ENCODE results near the gene PTGDS.

The PTGDS gene

DNA sequence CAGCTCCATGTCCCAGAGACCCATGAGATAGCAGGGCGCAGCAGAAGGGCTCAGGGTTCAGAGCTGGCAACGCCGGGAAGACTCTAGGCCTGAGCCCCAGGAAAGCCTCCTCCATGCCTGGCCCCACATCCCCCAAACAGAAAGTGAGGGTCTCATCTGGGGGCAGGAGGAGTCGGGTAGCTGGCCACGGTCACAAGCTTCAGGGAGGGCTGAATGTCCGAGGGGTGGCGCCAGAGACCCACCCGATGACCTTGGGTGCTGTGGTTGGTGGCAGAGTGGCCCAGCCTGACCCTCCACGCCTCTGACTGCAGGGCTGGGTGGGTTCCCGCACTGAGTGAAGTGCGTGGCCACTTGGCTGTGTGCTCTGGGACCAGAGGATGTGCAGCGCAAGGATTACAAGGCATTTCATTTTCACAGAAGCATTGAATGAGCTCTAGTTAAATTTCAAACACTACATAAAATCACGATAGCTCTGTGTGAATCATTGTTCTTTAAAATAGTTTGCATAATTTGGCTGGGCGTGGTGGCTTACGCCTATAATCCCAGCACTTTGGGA is 29.3 kb upstream of the PTGDS start:
- DNase-seq (ENCODE audit: extremely low read depth, insufficient read length): no peak
- Histone ChIP-seq H3K36me3 (ENCODE audit: control insufficient read depth, insufficient read depth, low read length) (peaks cover under 1% of the 10 kb centered on the region; the same call in 1 of the 2 replicates), H3K27me3 (replicated peaks; ENCODE audit: control insufficient read depth, insufficient read depth, low read length) (no peaks in the 10 kb centered on the region), H3K4me3 (replicated peaks; ENCODE audit: low read depth, low read length) (no peak overlapping the region)
- TF ChIP-seq, protein P1, sequence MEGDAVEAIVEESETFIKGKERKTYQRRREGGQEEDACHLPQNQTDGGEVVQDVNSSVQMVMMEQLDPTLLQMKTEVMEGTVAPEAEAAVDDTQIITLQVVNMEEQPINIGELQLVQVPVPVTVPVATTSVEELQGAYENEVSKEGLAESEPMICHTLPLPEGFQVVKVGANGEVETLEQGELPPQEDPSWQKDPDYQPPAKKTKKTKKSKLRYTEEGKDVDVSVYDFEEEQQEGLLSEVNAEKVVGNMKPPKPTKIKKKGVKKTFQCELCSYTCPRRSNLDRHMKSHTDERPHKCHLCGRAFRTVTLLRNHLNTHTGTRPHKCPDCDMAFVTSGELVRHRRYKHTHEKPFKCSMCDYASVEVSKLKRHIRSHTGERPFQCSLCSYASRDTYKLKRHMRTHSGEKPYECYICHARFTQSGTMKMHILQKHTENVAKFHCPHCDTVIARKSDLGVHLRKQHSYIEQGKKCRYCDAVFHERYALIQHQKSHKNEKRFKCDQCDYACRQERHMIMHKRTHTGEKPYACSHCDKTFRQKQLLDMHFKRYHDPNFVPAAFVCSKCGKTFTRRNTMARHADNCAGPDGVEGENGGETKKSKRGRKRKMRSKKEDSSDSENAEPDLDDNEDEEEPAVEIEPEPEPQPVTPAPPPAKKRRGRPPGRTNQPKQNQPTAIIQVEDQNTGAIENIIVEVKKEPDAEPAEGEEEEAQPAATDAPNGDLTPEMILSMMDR (IDR thresholded peaks at IDR 0.05; ENCODE audit: insufficient read depth, low read length, poor library complexity, severe bottlenecking): peak; percentile 63

- no peaks in the 10 kb centered on the region for H3K36me3 ChIP-seq (ENCODE audit: control insufficient read depth, insufficient read depth, low read length)
- TF ChIP-seq, protein P1 (IDR thresholded peaks at IDR 0.05; ENCODE audit: insufficient read depth, low read length, poor library complexity, severe bottlenecking): no peak
- peak overlapping the region; percentile 71 for H3K4me3 ChIP-seq (replicated peaks; ENCODE audit: low read depth, low read length)
- no peaks in the 10 kb centered on the region for H3K27me3 ChIP-seq (replicated peaks; ENCODE audit: control insufficient read depth, insufficient read depth, low read length)
- DNase-seq (ENCODE audit: extremely low read depth, insufficient read length): no peak
These were observed 28.0 kb upstream of the PTGDS start for GRCh38 chr9:136949239-136949816.

DNA sequence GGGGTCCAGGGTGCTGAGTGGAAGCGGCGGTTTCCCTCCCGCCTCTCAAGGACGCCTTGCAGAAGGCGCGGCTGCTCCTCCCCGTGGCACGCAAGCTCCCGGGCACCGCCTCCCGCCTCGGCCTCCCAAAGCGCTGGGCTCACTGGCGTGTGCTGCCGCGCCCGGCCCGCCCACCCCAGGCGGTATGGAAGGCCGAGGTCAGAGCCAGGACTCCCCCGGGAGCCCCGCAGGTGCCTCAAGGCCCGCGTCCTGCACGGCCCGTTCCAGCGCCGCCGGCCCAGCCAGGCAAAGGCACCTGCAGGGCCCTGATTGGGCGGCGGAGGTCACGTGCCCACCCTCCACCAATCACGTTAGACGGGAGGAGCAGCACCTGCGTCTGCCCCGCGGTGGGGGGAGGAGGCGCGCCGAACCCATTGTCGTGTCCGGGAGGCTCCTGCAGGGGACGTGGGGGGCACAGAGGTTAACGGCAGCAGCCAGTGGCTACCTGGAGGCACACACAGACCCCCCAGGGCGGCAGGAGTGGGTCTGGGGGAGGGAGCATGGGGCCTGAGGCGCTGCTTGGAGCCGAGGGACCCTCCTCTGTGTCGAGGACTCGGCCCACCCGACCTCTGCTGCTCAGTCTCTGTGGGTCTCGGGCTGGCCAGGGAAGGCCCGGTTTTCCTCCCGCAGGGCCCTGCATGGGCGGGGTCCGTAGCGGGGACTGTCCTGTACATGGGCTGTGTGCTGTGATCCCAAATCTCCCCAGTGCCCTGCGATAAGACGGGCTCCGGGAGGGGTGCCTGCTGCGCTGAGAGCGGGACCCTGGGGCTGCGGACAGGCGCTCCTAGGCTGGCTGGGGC is 27.3 kb upstream of the PTGDS start:
- Histone ChIP-seq H3K36me3 (ENCODE audit: control insufficient read depth, insufficient read depth, low read length) (no peaks in the 10 kb centered on the region), H3K4me3 (replicated peaks; ENCODE audit: low read depth, low read length) (peak overlapping the region; percentile 71), H3K27me3 (replicated peaks; ENCODE audit: control insufficient read depth, insufficient read depth, low read length) (peaks cover 1% of the 10 kb centered on the region; the same call in 1 of the 2 replicates)
- TF ChIP-seq, protein P1 (IDR thresholded peaks at IDR 0.05; ENCODE audit: insufficient read depth, low read length, poor library complexity, severe bottlenecking): peak; percentile 34
- DNase-seq (ENCODE audit: extremely low read depth, insufficient read length): peak; percentile 94

- peaks cover 1% of the 10 kb centered on the region; the same call in 1 of the 2 replicates for H3K27me3 ChIP-seq (replicated peaks; ENCODE audit: control insufficient read depth, insufficient read depth, low read length)
- H3K4me3 ChIP-seq (replicated peaks; ENCODE audit: low read depth, low read length): peak overlapping the region; percentile 71
- TF ChIP-seq, protein P1 (IDR thresholded peaks at IDR 0.05; ENCODE audit: insufficient read depth, low read length, poor library complexity, severe bottlenecking): no peak
- no peaks in the 10 kb centered on the region for H3K36me3 ChIP-seq (ENCODE audit: control insufficient read depth, insufficient read depth, low read length)
- DNase-seq (ENCODE audit: extremely low read depth, insufficient read length): no peak
These were observed 26.5 kb upstream of the PTGDS start for GRCh38 chr9:136950656-136951276.

DNA sequence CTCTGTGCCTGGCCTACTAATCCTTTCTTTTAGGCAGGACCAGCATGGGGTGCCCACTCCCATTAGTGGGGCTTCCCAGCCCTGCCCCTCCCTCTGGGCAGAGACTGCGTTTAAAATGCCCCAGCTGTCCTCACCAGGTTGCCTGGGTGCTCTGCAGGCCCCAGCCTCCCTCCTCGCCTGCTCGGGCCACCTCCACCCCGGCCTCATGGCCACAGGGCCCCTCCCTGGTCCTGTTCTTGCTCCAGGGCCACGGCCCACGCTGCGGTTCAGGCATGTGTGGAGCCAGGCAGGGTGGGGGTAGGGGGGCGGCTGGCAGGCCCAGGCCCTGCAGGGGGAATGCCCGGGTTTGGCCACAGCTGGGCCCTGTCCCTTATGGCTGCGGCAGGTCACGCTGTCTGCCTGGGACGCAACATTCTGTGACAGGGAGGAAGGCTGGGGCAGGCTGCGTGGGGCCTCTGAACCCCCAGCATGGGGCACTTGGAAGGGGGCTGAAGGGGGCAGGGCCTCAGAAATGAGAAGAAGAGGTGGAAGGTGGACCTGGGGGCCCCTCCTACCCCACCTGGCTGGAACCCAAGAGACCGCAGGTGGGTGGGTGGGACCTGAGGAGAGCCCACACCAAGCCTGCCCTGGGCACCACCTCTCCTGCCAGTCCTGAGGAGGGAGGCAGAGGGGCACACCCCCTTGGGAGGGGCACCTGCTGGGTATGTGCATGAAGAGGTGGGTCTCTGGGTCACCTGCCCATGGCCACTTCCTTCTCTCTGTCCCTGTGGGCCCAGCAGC is 25.6 kb upstream of the PTGDS start, which contains the start of gene LCN12:
TSS of gene LCN12 (plus strand) at position 733 of the 780 bp plus-strand sequence. CDS start 55 bp downstream, outside the sequence.
- Histone ChIP-seq H3K36me3 (ENCODE audit: control insufficient read depth, insufficient read depth, low read length) (no peaks in the 10 kb centered on the region), H3K4me3 (replicated peaks; ENCODE audit: low read depth, low read length) (no peak within 1 kb of the TSS), H3K27me3 (replicated peaks; ENCODE audit: control insufficient read depth, insufficient read depth, low read length) (peaks cover 1% of the 10 kb centered on the region; the same call in 1 of the 2 replicates)
- TF ChIP-seq, protein P1 (IDR thresholded peaks at IDR 0.05; ENCODE audit: insufficient read depth, low read length, poor library complexity, severe bottlenecking): no peak
- no peak for DNase-seq (ENCODE audit: extremely low read depth, insufficient read length)

Data from GM06990 (cell line).